HepG2 (cell line): ENCODE data around the gene SPDYE4. TPM values are rescaled to one million over a fixed set of nuclear protein-coding genes. Genes with fewer than 3 reads are reported as not detected.

Experiments used
- ATAC-seq: fragments of 200-7000 bp; cut with Tn5 transposase; 3 replicates; pipeline ENCODE4 v1.9.1; 2020; ENCODE audit warnings: mild to moderate bottlenecking, moderate library complexity
- BruUV-seq: library from RNA; stranded (reverse); fragments of 400-500 nt; replicated peaks from 2 replicates; lab custom pipeline; 2021; lab: Mats Ljungman, UMichigan
- CTCF ChIA-PET: fragments of 300-600 bp; formaldehyde crosslinking; extraction: SDS; loops from one replicate; lab custom pipeline; 2021; ENCODE audit warnings: low total read pairs, inconsistent platforms, low intra/inter-chr PET ratio; lab: Yijun Ruan, JAX
- POLR2A ChIA-PET: fragments of 350-600 bp; sonication (Branson Sonifier 250); formaldehyde crosslinking; loops from one replicate; lab custom pipeline; 2020; ENCODE audit warnings: antibody characterized with exemption, inconsistent platforms; lab: Yijun Ruan, JAX
- DNase-seq: peaks from one replicate; pipeline ENCODE4 v3.0.0-alpha.2; 2015; ENCODE audit warnings: low spot score
- FAIRE-seq: peaks from 3 replicates; lab custom pipeline; 2011; peaks lifted over from hg19 to GRCh38; lab: Jason Lieb, UNC
- H2AFZ ChIP-seq: one replicate; pipeline ENCODE4 v1.6.1; 2011; ENCODE audit warnings: low read length, inconsistent platforms
- H3K27ac ChIP-seq: fragments of 300-600 bp; 3 replicates; pipeline ENCODE4 v1.8.0; 2011; ENCODE audit warnings: mixed run types, mild to moderate bottlenecking, mixed read lengths, low read length, inconsistent platforms; ENCODE audit not compliant: insufficient read depth; ENCODE audit errors: extremely low read length
- H3K27me3 ChIP-seq, 2 experiments: fragments of 200-600 bp in 1 of 2; 2 replicates in 1 of 2; 3 replicates in 1 of 2; pipeline versions ENCODE4 v1.6.0 to v1.8.0; 2011; ENCODE audit warnings: low read length in 2 of 2, mild to moderate bottlenecking in 2 of 2, moderate library complexity in 2 of 2, inconsistent platforms in 1 of 2; ENCODE audit not compliant: insufficient read depth in 2 of 2, control insufficient read depth in 1 of 2
- H3K36me3 ChIP-seq, 2 experiments: fragments of 200-600 bp in 1 of 2; replicated peaks in 1 of 2; 2 replicates in 1 of 2; 3 replicates in 1 of 2; pipeline versions ENCODE4 v1.5.1 to v1.8.0; 2011; ENCODE audit warnings: low read length in 2 of 2, inconsistent platforms in 1 of 2; ENCODE audit not compliant: insufficient read depth in 2 of 2, control insufficient read depth in 1 of 2
- H3K4me1 ChIP-seq: 2 replicates; pipeline ENCODE4 v1.5.1; 2012; ENCODE audit warnings: low read length, inconsistent platforms; ENCODE audit not compliant: insufficient read depth
- H3K4me2 ChIP-seq: 2 replicates; pipeline ENCODE4 v1.6.0; 2011; ENCODE audit warnings: low read depth, low read length, inconsistent platforms
- H3K4me3 ChIP-seq, 3 experiments: fragments of 200-600 bp in 1 of 3; sonication (generic), shearing (Covaris generic) in 1 of 3; replicated peaks in 1 of 3; 2 replicates each; pipeline ENCODE4 v1.5.1; 2011 to 2016; ENCODE audit warnings: low read length in 3 of 3, inconsistent platforms in 2 of 3, low read depth in 2 of 3, mild to moderate bottlenecking in 2 of 3, control low read depth in 1 of 3, mixed read lengths in 1 of 3; ENCODE audit not compliant: insufficient read depth in 1 of 3
- H3K79me2 ChIP-seq: one replicate; pipeline ENCODE4 v1.6.1; 2011; ENCODE audit warnings: low read length, inconsistent platforms; ENCODE audit not compliant: insufficient read depth
- H3K9ac ChIP-seq: 2 replicates; pipeline ENCODE4 v1.6.0; 2011; ENCODE audit warnings: mild to moderate bottlenecking, low read depth, low read length, inconsistent platforms; ENCODE audit not compliant: insufficient read depth
- H3K9me3 ChIP-seq: 2 replicates; pipeline ENCODE4 v1.5.1; 2012; ENCODE audit warnings: mild to moderate bottlenecking, low read length
- H4K20me1 ChIP-seq: 2 replicates; pipeline ENCODE4 v1.6.0; 2011; ENCODE audit warnings: inconsistent platforms, mild to moderate bottlenecking, low read length, moderate library complexity; ENCODE audit not compliant: insufficient read depth
- CREM ChIP-seq, 2 experiments: sonication (generic) in 1 of 2; formaldehyde crosslinking in 1 of 2; IDR thresholded peaks; 2 replicates each; pipeline versions ENCODE4 v1.4.0 to v1.6.1; 2016 to 2020; ENCODE audit warnings: antibody characterized with exemption in 1 of 2, mild to moderate bottlenecking in 1 of 2, missing genetic modification reagents in 1 of 2
- NFIC ChIP-seq: IDR thresholded peaks from 2 replicates; pipeline ENCODE4 v1.6.1; 2012; ENCODE audit warnings: mild to moderate bottlenecking, low read length, inconsistent platforms
- PITX1 ChIP-seq: sonication (generic); formaldehyde crosslinking; IDR thresholded peaks from 2 replicates; pipeline ENCODE4 v1.5.1; 2020; ENCODE audit warnings: mild to moderate bottlenecking, missing genetic modification reagents
- SNAPC4 ChIP-seq: sonication (generic); formaldehyde crosslinking; IDR thresholded peaks from 2 replicates; pipeline ENCODE4 v1.4.0; 2020; ENCODE audit warnings: mild to moderate bottlenecking, missing genetic modification reagents
- ZNF629 ChIP-seq: sonication (generic); formaldehyde crosslinking; conservative IDR thresholded peaks from 2 replicates; pipeline ENCODE4 v1.5.0; 2020; ENCODE audit warnings: missing genetic modification reagents
- WGBS: methylation state at CpG from one replicate; pipeline ENCODE4 v1.1.6; 2017; ENCODE audit warnings: low lambda C conversion rate; 5-methylcytosine and 5-hydroxymethylcytosine counted together
- in situ Hi-C: cut with HindIII; loops from 2 replicates; pipeline ENCODE4 v1.10.0; 2017; ENCODE audit warnings: low pct_unique_long_range_greater_than_20kb; ENCODE audit not compliant: extremely low pct_ligation_motif_present
- intact Hi-C: fragments of 100-400 bp; cut with micrococcal nuclease; formaldehyde crosslinking; loops from one replicate; pipeline ENCODE4 v1.10.0; 2022; ENCODE audit not compliant: unreplicated experiment
- polyA plus RNA-seq, 8 experiments: library from polyadenylated mRNA; depleted of rRNA in 3 of 8; stranded (reverse) in 7 of 8; unstranded in 1 of 8; fragments of >200 nt; fragmentation: Illumina TruSeq in 4 of 8; extraction: Trizol in 4 of 8; gene quantifications; 2 replicates each; pipeline versions ENCODE4 v1.2.1 to v1.2.3, GENCODE V29; 2011 to 2016; ENCODE audit warnings: low read depth in 4 of 8, missing spikeins in 1 of 8, mixed read lengths in 1 of 8; ENCODE audit not compliant: insufficient read depth in 1 of 8
- total RNA-seq, 5 experiments: library from RNA; depleted of rRNA; stranded (reverse); fragments of >200 nt; fragmentation: Illumina TruSeq; extraction: Trizol; gene quantifications; 2 replicates each; pipeline ENCODE4 v1.2.3, GENCODE V29; 2016; ENCODE audit warnings: low read depth in 1 of 5

The SPDYE4 gene
- total and polyA plus RNA-seq, 2 of the 13 experiments (the other 11 are each of a cell fraction or from before 2014, with no cell fraction given), result not detected

- intact Hi-C loops, result no loop called here
- no peak overlapping the region for H3K27ac ChIP-seq
- TF ChIP-seq CREM (IDR thresholded peaks at IDR 0.05), result no peak
- no peak for TF ChIP-seq CREM (CRISPR knock-in tag; IDR thresholded peaks at IDR 0.05)
- no peak for TF ChIP-seq PITX1 (CRISPR knock-in tag)
- no peak for TF ChIP-seq SNAPC4 (CRISPR knock-in tag)
- TF ChIP-seq NFIC, result no peak
- TF ChIP-seq ZNF629 (CRISPR knock-in tag), result peak; percentile 68
- TF ChIP-seq, all 625 proteins: peak for 1
- Histone ChIP-seq H3K4me1 (peaks cover 24% of the 10 kb centered on the region), H3K9me3 (no peaks in the 10 kb centered on the region), H3K9ac (no peak overlapping the region), H2AFZ (no peak overlapping the region), H4K20me1 (no peaks in the 10 kb centered on the region), H3K27me3 (no peaks in the 10 kb centered on the region; a peak in 1 of 5 replicates), H3K4me2 (no peak overlapping the region), H3K79me2 (no peaks in the 10 kb centered on the region), H3K4me3 (no peak overlapping the region), H3K36me3 (no peaks in the 10 kb centered on the region)
- 45% methylated on average over 5 of the region's 5 CpGs for WGBS
- ChIA-PET POLR2A (no interaction called here), CTCF (no interaction called here)
- DNase-seq, result no peak
- no peak for ATAC-seq
- no TSS peak for BruUV-seq
- no peak for FAIRE-seq
- in situ Hi-C loops, result no loop called here
These were observed 38.8 kb downstream of the SPDYE4 start for GRCh38 chr17:8719291-8720246.
